SU-DHL-6 (cell line): ENCODE measurements around the gene RASGRF2.

Experiments used
- H2AFZ ChIP-seq: fragments of 200-600 bp; sonication (generic); 2 replicates; pipeline ENCODE4 v1.6.1; 2014; ENCODE audit warnings: low read depth, mild to moderate bottlenecking, moderate library complexity, mixed read lengths, antibody characterized with exemption, low read length; ENCODE audit not compliant: severe bottlenecking
- H3F3A ChIP-seq: fragments of 200-600 bp; shearing (Covaris generic); 2 replicates; pipeline ENCODE4 v1.6.0; 2016; ENCODE audit warnings: antibody characterized with exemption, mild to moderate bottlenecking; ENCODE audit not compliant: insufficient read depth
- H3K27ac ChIP-seq: fragments of 200-600 bp; sonication (generic); 2 replicates; pipeline ENCODE4 v1.5.1; 2016; ENCODE audit warnings: low read depth, mild to moderate bottlenecking, low read length, moderate library complexity, mixed read lengths
- H3K27me3 ChIP-seq: fragments of 200-600 bp; sonication (generic), shearing (Covaris generic); 2 replicates; pipeline ENCODE4 v1.6.0; 2014; ENCODE audit warnings: mild to moderate bottlenecking, low read length
- H3K36me3 ChIP-seq: fragments of 200-600 bp; sonication (generic); 2 replicates; pipeline ENCODE4 v1.6.1; 2014; ENCODE audit warnings: mild to moderate bottlenecking, low read length, mixed read lengths
- H3K4me2 ChIP-seq: fragments of 300-600, 200-600 bp; shearing (Covaris generic), sonication (generic); 2 replicates; pipeline ENCODE4 v1.6.0; 2014; ENCODE audit warnings: low read length, low read depth, mild to moderate bottlenecking; ENCODE audit not compliant: poor library complexity, severe bottlenecking
- H3K4me3 ChIP-seq: fragments of 200-600 bp; sonication (generic); 2 replicates; pipeline ENCODE4 v1.5.1; 2014; ENCODE audit warnings: antibody characterized with exemption, low read length, mild to moderate bottlenecking, mixed read lengths; ENCODE audit not compliant: insufficient read depth, poor library complexity, severe bottlenecking
- H3K79me2 ChIP-seq: fragments of 200-600 bp; sonication (generic); 2 replicates; pipeline ENCODE4 v1.6.1; 2014; ENCODE audit warnings: mild to moderate bottlenecking, low read length, moderate library complexity; ENCODE audit not compliant: insufficient read depth
- H3K9ac ChIP-seq: fragments of 200-600 bp; sonication (generic); 2 replicates; pipeline ENCODE4 v1.7.0; 2014; ENCODE audit warnings: mild to moderate bottlenecking, low read length
- H3K9me2 ChIP-seq: fragments of 200-600 bp; sonication (generic); replicated peaks from 2 replicates; pipeline ENCODE4 v1.6.1; 2014; ENCODE audit warnings: low read length; ENCODE audit not compliant: insufficient read depth
- H3K9me3 ChIP-seq: fragments of 200-600 bp; sonication (generic); 2 replicates; pipeline ENCODE4 v1.6.1; 2014; ENCODE audit warnings: low read length, mixed read lengths; ENCODE audit not compliant: insufficient read depth
- H4K20me1 ChIP-seq: fragments of 200-600 bp; sonication (generic); 2 replicates; pipeline ENCODE4 v1.6.1; 2014; ENCODE audit warnings: low read depth, mild to moderate bottlenecking, antibody characterized with exemption, low read length, moderate library complexity, mixed read lengths
- CTCF ChIP-seq: fragments of 200-600 bp; sonication (generic); IDR thresholded peaks from one replicate; pipeline ENCODE4 v1.5.1; 2017; ENCODE audit warnings: antibody characterized with exemption, mild to moderate bottlenecking, low read length, moderate library complexity; ENCODE audit not compliant: insufficient read depth, poor library complexity, severe bottlenecking
- EZH2phosphoT487 ChIP-seq: fragments of 200-600 bp; sonication (generic), shearing (Covaris generic); conservative IDR thresholded peaks from 2 replicates; pipeline ENCODE4 v1.6.1; 2018; ENCODE audit warnings: mild to moderate bottlenecking, antibody characterized with exemption, low read length, moderate library complexity, mixed read lengths

The RASGRF2 gene

DNA sequence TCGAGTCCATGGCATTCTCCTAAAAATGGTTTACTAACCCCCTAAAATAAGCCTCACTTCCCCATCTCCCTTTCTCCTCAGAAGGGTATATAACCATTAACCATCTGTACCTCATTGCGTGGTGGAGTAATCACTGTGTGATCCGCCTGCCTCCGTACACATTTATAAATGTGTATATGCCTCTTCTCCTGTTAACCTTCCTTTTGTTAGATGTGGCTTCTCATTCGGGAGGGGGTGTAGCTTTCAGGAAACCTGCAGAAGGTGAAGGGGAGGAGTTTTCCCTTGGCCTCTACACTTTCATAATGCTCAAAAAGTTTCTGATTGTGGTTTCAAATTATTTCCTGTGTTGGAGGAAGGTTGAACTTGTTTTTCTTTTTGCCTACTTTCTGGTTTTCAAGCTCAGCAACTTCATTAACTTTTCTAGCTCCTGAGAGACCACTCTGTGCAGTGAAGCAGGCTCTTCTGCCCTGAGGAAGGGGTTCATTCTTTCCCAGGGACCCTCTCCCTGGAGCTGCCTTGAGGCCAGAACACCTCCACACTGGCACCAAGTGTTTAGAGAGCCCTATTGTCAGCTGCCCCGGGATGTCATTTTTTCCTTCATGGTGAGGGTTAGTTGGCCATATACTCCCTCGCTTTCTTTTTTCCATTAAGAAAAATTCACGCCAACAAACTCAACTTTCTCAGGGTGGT lies 46.9 kb downstream of the RASGRF2 start:
- Histone ChIP-seq H3K9me2 (no peaks in the 10 kb centered on the region), H3K4me3 (no peak overlapping the region), H3K79me2 (no peaks in the 10 kb centered on the region), H3K27ac (no peak overlapping the region), H3K9ac (no peak overlapping the region), H3F3A (no peaks in the 10 kb centered on the region), H3K9me3 (no peaks in the 10 kb centered on the region), H3K4me2 (no peak overlapping the region), H3K27me3 (no peaks in the 10 kb centered on the region), H3K36me3 (no peaks in the 10 kb centered on the region), H2AFZ (no peak overlapping the region), H4K20me1 (no peaks in the 10 kb centered on the region)
- TF ChIP-seq EZH2phosphoT487 (no peak), CTCF (no peak)

- Histone ChIP-seq H3K9ac (no peak overlapping the region), H3K79me2 (no peaks in the 10 kb centered on the region), H3K9me2 (no peaks in the 10 kb centered on the region), H3K4me2 (no peak overlapping the region), H4K20me1 (no peaks in the 10 kb centered on the region), H2AFZ (no peak overlapping the region), H3K9me3 (no peaks in the 10 kb centered on the region), H3K27ac (no peak overlapping the region), H3K36me3 (no peaks in the 10 kb centered on the region), H3K27me3 (no peaks in the 10 kb centered on the region), H3F3A (no peaks in the 10 kb centered on the region), H3K4me3 (no peak overlapping the region)
- TF ChIP-seq CTCF (no peak), EZH2phosphoT487 (no peak)
Observed at GRCh38 chr5:81007637-81008027, 47.5 kb downstream of the RASGRF2 start.

DNA sequence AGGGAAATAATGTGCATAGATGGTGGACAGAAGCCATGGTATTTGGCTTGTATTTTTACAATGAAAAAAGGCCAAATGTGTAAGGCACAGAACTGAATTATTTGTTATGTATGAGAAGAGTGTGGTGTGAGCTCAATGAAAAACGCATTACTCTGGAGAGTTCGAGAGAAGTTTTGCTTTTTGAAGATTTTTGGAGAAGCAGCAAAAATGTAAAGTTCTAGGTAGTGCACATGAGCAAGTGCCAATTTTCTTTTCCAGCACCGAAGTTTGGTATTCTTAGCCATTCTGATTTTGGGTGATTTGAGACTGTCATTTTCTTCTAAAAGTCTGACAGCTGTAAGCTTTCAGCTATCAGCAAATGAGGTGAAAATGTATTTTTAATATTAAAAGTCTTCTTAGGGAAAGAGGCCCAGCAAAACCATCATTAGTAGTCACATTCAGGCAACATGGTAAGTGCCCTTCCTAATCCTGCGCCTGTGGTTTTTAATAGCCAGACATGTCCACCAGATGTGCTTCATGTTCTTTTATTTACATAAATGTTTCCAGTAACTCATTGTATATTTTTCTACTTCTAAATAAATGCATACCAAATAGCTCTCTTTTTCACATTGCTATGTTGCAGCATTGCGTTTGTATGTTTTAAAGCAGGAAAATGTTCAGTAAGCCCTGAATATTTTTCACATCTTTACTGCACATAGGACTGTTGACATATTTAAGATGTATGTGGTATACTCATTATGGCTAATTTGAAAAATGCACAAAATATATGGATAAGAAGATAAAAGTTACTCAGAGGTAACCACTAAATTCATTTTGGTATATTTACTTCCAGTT lies 50.4 kb downstream of the RASGRF2 start:
- Histone ChIP-seq H3K27ac (no peak overlapping the region), H3F3A (no peaks in the 10 kb centered on the region), H3K27me3 (no peaks in the 10 kb centered on the region), H3K36me3 (no peaks in the 10 kb centered on the region), H2AFZ (no peak overlapping the region), H3K9ac (no peak overlapping the region), H4K20me1 (no peaks in the 10 kb centered on the region), H3K79me2 (no peaks in the 10 kb centered on the region), H3K9me3 (no peaks in the 10 kb centered on the region), H3K4me2 (no peak overlapping the region), H3K4me3 (no peak overlapping the region), H3K9me2 (no peaks in the 10 kb centered on the region)
- no peak for TF ChIP-seq EZH2phosphoT487
- no peak for TF ChIP-seq CTCF
